Mesothelial cell of epicardium (in vitro differentiated cells): ENCODE data around the gene FAT1. TPM values are rescaled to one million over a fixed set of nuclear protein-coding genes. Genes with fewer than 3 reads are reported as not detected.
"Not testable (repeated sequence)": the region's sequence is repeated elsewhere in the genome, so short reads cannot be mapped to it uniquely, and the experiment has no call there.

Source experiments
- DNase-seq, 2 experiments: peaks; one replicate each; pipeline ENCODE4 v3.0.0; 2021; ENCODE audit warnings: low spot score in 2 of 2; ENCODE audit not compliant: unreplicated experiment in 2 of 2
- H3K27ac Mint-ChIP-seq: 2 replicates; pipeline ENCODE4 v1.8.0; 2021; ENCODE audit warnings: mixed read lengths
- H3K27me3 Mint-ChIP-seq: 2 replicates; pipeline ENCODE4 v1.8.0; 2021; ENCODE audit warnings: low read depth, mixed read lengths
- H3K36me3 Mint-ChIP-seq: 2 replicates; pipeline ENCODE4 v1.8.0; 2021; ENCODE audit warnings: mixed read lengths
- H3K4me1 Mint-ChIP-seq: 2 replicates; pipeline ENCODE4 v1.8.0; 2021; ENCODE audit warnings: mixed read lengths
- H3K4me3 Mint-ChIP-seq: 2 replicates; pipeline ENCODE4 v1.8.0; 2021; ENCODE audit warnings: mild to moderate bottlenecking, moderate library complexity, mixed read lengths
- H3K9me3 Mint-ChIP-seq: 2 replicates; pipeline ENCODE4 v1.8.0; 2021; ENCODE audit warnings: mixed read lengths
- CTCF ChIP-seq: fragments of 200-600 bp; sonication (generic); IDR thresholded peaks from one replicate; pipeline ENCODE4 v1.5.0; 2021; ENCODE audit warnings: antibody characterized with exemption; ENCODE audit not compliant: unreplicated experiment
- total RNA-seq: library from RNA; stranded (reverse); gene quantifications from 3 replicates; pipeline ENCODE4 v1.2.1, GENCODE V29; 2021

The FAT1 gene
- total RNA-seq, 1 donor from 2014 or later = 224 TPM

GRCh38 chr4:186757696-186758355 lies 34.2 kb upstream of the FAT1 start:
- no peak overlapping the region for H3K4me3 Mint-ChIP-seq
- peaks cover 1% of the 10 kb centered on the region for H3K36me3 Mint-ChIP-seq
- H3K27ac Mint-ChIP-seq = no peak overlapping the region
- peaks cover 9% of the 10 kb centered on the region for H3K9me3 Mint-ChIP-seq
- no peaks in the 10 kb centered on the region for H3K4me1 Mint-ChIP-seq
- no peaks in the 10 kb centered on the region for H3K27me3 Mint-ChIP-seq
- no peak for DNase-seq
- no peak for TF ChIP-seq CTCF

- not testable (repeated sequence) for H3K4me1 Mint-ChIP-seq, H3K27ac Mint-ChIP-seq, H3K4me3 Mint-ChIP-seq, H3K27me3 Mint-ChIP-seq, H3K36me3 Mint-ChIP-seq, H3K9me3 Mint-ChIP-seq, DNase-seq
These were observed 32.9 kb upstream of the FAT1 start for GRCh38 chr4:186756550-186756949.

- DNase-seq = no peak
- Mint-ChIP-seq H3K4me3 (no peak overlapping the region), H3K27me3 (no peaks in the 10 kb centered on the region), H3K36me3 (peaks cover 1% of the 10 kb centered on the region), H3K27ac (no peak overlapping the region), H3K9me3 (peaks cover 9% of the 10 kb centered on the region), H3K4me1 (no peaks in the 10 kb centered on the region)
- TF ChIP-seq CTCF = no peak
These were observed 32.2 kb upstream of the FAT1 start for GRCh38 chr4:186755550-186756519.

GRCh38 chr4:186754976-186755375 lies 31.3 kb upstream of the FAT1 start:
- H3K36me3 Mint-ChIP-seq = peaks cover 1% of the 10 kb centered on the region
- no peaks in the 10 kb centered on the region for H3K27me3 Mint-ChIP-seq
- no peak overlapping the region for H3K27ac Mint-ChIP-seq
- no peak overlapping the region for H3K4me3 Mint-ChIP-seq
- H3K9me3 Mint-ChIP-seq = peaks cover 9% of the 10 kb centered on the region
- DNase-seq = no peak
- no peak for TF ChIP-seq CTCF
- H3K4me1 Mint-ChIP-seq = no peaks in the 10 kb centered on the region

- no peak for DNase-seq
- peaks cover 1% of the 10 kb centered on the region for H3K36me3 Mint-ChIP-seq
- no peak overlapping the region for H3K4me3 Mint-ChIP-seq
- H3K9me3 Mint-ChIP-seq = peaks cover 4% of the 10 kb centered on the region
- H3K27ac Mint-ChIP-seq = no peak overlapping the region
- H3K27me3 Mint-ChIP-seq = no peaks in the 10 kb centered on the region
- H3K4me1 Mint-ChIP-seq = no peaks in the 10 kb centered on the region
- TF ChIP-seq CTCF = no peak
These were observed 28.7 kb upstream of the FAT1 start for GRCh38 chr4:186752325-186752724.
